ENCODE data around the gene SEC11C.

SEC11C gene

GRCh38 chr18:59145055-59145454, 5.4 kb downstream of the SEC11C start:
- no peak for DNase-seq

- DNase-seq: no peak
These were observed 8.5 kb downstream of the SEC11C start for GRCh38 chr18:59148192-59148591.

- no peak for DNase-seq
These were observed 9.3 kb downstream of the SEC11C start for GRCh38 chr18:59149007-59149406.

- DNase-seq: no peak
These were observed 9.7 kb downstream of the SEC11C start for GRCh38 chr18:59149416-59149815.

- no peak for DNase-seq
These were observed 10.6 kb downstream of the SEC11C start for GRCh38 chr18:59150236-59150635.

- DNase-seq: no peak
These were observed 15.5 kb downstream of the SEC11C start for GRCh38 chr18:59155153-59155552.

GRCh38 chr18:59156316-59156715, 16.6 kb downstream of the SEC11C start:
- DNase-seq: no peak

- no peak for DNase-seq
These were observed 19.6 kb downstream of the SEC11C start for GRCh38 chr18:59159265-59159664.

- DNase-seq: no peak
These were observed 20.3 kb downstream of the SEC11C start for GRCh38 chr18:59159986-59160385.

GRCh38 chr18:59172664-59173249, 33.1 kb downstream of the SEC11C start:
- DNase-seq: no peak

GRCh38 chr18:59177485-59177884, 37.8 kb downstream of the SEC11C start:
- DNase-seq: no peak

- no peak for DNase-seq
These were observed 40.6 kb downstream of the SEC11C start for GRCh38 chr18:59180150-59180845.

- DNase-seq: no peak
These were observed 43.0 kb downstream of the SEC11C start for GRCh38 chr18:59182673-59183072.

GRCh38 chr18:59189008-59189407, 49.3 kb downstream of the SEC11C start:
- no peak for DNase-seq

GRCh38 chr18:59189746-59190145, 50.1 kb downstream of the SEC11C start:
- no peak for DNase-seq

- no peak for DNase-seq
These were observed 56.6 kb downstream of the SEC11C start for GRCh38 chr18:59196161-59196725.

- DNase-seq: no peak
These were observed 58.0 kb downstream of the SEC11C start for GRCh38 chr18:59197636-59198035.

- no peak for DNase-seq
These were observed 58.5 kb downstream of the SEC11C start for GRCh38 chr18:59198215-59198614.

GRCh38 chr18:59200787-59201186, 61.1 kb downstream of the SEC11C start:
- no peak for DNase-seq

- DNase-seq: no peak
These were observed 62.7 kb downstream of the SEC11C start for GRCh38 chr18:59202258-59202820.

- DNase-seq: no peak
These were observed 67.8 kb downstream of the SEC11C start for GRCh38 chr18:59207506-59207905.

Data from T-helper 1 cell (primary cell).